ENCODE data around the gene GDPD5. TPM values are rescaled to one million over a fixed set of nuclear protein-coding genes. Genes with fewer than 3 reads are reported as not detected.
A peak's percentile ranks its signal among the peaks of the same experiment; 100 is the strongest.

Gene GDPD5
- total RNA-seq, 3 donors from 2014 or later = 5.4 to 10.9 (median 9.8) TPM

- no peaks in the 10 kb centered on the region for H3K36me3 Mint-ChIP-seq (ENCODE audit: insufficient read depth)
- H3K27me3 Mint-ChIP-seq (ENCODE audit: low read depth) = peaks cover 4% of the 10 kb centered on the region
- H3K4me3 Mint-ChIP-seq = no peak overlapping the region
- H3K9me3 Mint-ChIP-seq = no peaks in the 10 kb centered on the region
- ATAC-seq (no peak), DNase-seq (no peak)
- H3K4me1 Mint-ChIP-seq (ENCODE audit: low read depth) = peaks cover 4% of the 10 kb centered on the region
Observed at GRCh38 chr11:75548595-75549272, 23.0 kb upstream of the GDPD5 start.

GRCh38 chr11:75547617-75548058 lies 21.9 kb upstream of the GDPD5 start:
- no peak overlapping the region for H3K4me3 Mint-ChIP-seq
- no peak for DNase-seq
- no peaks in the 10 kb centered on the region for H3K36me3 Mint-ChIP-seq (ENCODE audit: insufficient read depth)
- H3K4me1 Mint-ChIP-seq (ENCODE audit: low read depth) = peaks cover 4% of the 10 kb centered on the region
- peak; percentile 28 to 60 for ATAC-seq
- H3K27me3 Mint-ChIP-seq (ENCODE audit: low read depth) = peaks cover 4% of the 10 kb centered on the region
- no peaks in the 10 kb centered on the region for H3K9me3 Mint-ChIP-seq

GRCh38 chr11:75547177-75547576 lies 21.4 kb upstream of the GDPD5 start:
- no peaks in the 10 kb centered on the region for H3K9me3 Mint-ChIP-seq
- ATAC-seq (no peak), DNase-seq (no peak)
- no peak overlapping the region for H3K4me3 Mint-ChIP-seq
- H3K36me3 Mint-ChIP-seq (ENCODE audit: insufficient read depth) = no peaks in the 10 kb centered on the region
- H3K27me3 Mint-ChIP-seq (ENCODE audit: low read depth) = peaks cover 4% of the 10 kb centered on the region
- peaks cover 4% of the 10 kb centered on the region for H3K4me1 Mint-ChIP-seq (ENCODE audit: low read depth)

GRCh38 chr11:75543806-75544205 lies 18.1 kb upstream of the GDPD5 start:
- peaks cover 4% of the 10 kb centered on the region for H3K27me3 Mint-ChIP-seq (ENCODE audit: low read depth)
- no peak overlapping the region for H3K4me3 Mint-ChIP-seq
- DNase-seq (no peak), ATAC-seq (no peak)
- H3K36me3 Mint-ChIP-seq (ENCODE audit: insufficient read depth) = no peaks in the 10 kb centered on the region
- no peaks in the 10 kb centered on the region for H3K9me3 Mint-ChIP-seq
- H3K4me1 Mint-ChIP-seq (ENCODE audit: low read depth) = no peaks in the 10 kb centered on the region

GRCh38 chr11:75542088-75542438 lies 16.3 kb upstream of the GDPD5 start:
- no peaks in the 10 kb centered on the region for H3K9me3 Mint-ChIP-seq
- ATAC-seq (no peak), DNase-seq (no peak)
- H3K27me3 Mint-ChIP-seq (ENCODE audit: low read depth) = peaks cover 4% of the 10 kb centered on the region
- peaks cover 16% of the 10 kb centered on the region for H3K4me1 Mint-ChIP-seq (ENCODE audit: low read depth)
- no peak overlapping the region for H3K4me3 Mint-ChIP-seq
- H3K36me3 Mint-ChIP-seq (ENCODE audit: insufficient read depth) = no peaks in the 10 kb centered on the region

GRCh38 chr11:75541193-75542087 lies 15.7 kb upstream of the GDPD5 start:
- H3K4me1 Mint-ChIP-seq (ENCODE audit: low read depth) = peaks cover 22% of the 10 kb centered on the region
- no peaks in the 10 kb centered on the region for H3K9me3 Mint-ChIP-seq
- peaks cover 4% of the 10 kb centered on the region for H3K27me3 Mint-ChIP-seq (ENCODE audit: low read depth)
- no peaks in the 10 kb centered on the region for H3K36me3 Mint-ChIP-seq (ENCODE audit: insufficient read depth)
- no peak overlapping the region for H3K4me3 Mint-ChIP-seq
- no peak for DNase-seq
- no peak for ATAC-seq

- no peaks in the 10 kb centered on the region for H3K36me3 Mint-ChIP-seq (ENCODE audit: insufficient read depth)
- ATAC-seq = no peak
- H3K9me3 Mint-ChIP-seq = no peaks in the 10 kb centered on the region
- no peak overlapping the region for H3K4me3 Mint-ChIP-seq
- no peak for DNase-seq
- peaks cover 2% of the 10 kb centered on the region for H3K27me3 Mint-ChIP-seq (ENCODE audit: low read depth)
- peaks cover 28% of the 10 kb centered on the region for H3K4me1 Mint-ChIP-seq (ENCODE audit: low read depth)
Observed at GRCh38 chr11:75539459-75540334, 14.0 kb upstream of the GDPD5 start.

GRCh38 chr11:75538150-75538942 lies 12.6 kb upstream of the GDPD5 start:
- Mint-ChIP-seq H3K27me3 (ENCODE audit: low read depth) (no peaks in the 10 kb centered on the region), H3K36me3 (ENCODE audit: insufficient read depth) (no peaks in the 10 kb centered on the region), H3K4me1 (ENCODE audit: low read depth) (peaks cover 35% of the 10 kb centered on the region), H3K9me3 (no peaks in the 10 kb centered on the region), H3K4me3 (no peak overlapping the region)
- ATAC-seq (peak in 1 of 2 donors; percentile 16), DNase-seq (no peak)

GRCh38 chr11:75537740-75538139 lies 12.0 kb upstream of the GDPD5 start:
- peaks cover 35% of the 10 kb centered on the region for H3K4me1 Mint-ChIP-seq (ENCODE audit: low read depth)
- no peaks in the 10 kb centered on the region for H3K9me3 Mint-ChIP-seq
- H3K36me3 Mint-ChIP-seq (ENCODE audit: insufficient read depth) = no peaks in the 10 kb centered on the region
- H3K27me3 Mint-ChIP-seq (ENCODE audit: low read depth) = no peaks in the 10 kb centered on the region
- DNase-seq (no peak), ATAC-seq (no peak)
- no peak overlapping the region for H3K4me3 Mint-ChIP-seq

- no peaks in the 10 kb centered on the region for H3K27me3 Mint-ChIP-seq (ENCODE audit: low read depth)
- DNase-seq = peak; percentile 31
- peak overlapping the region; percentile 23 for H3K4me3 Mint-ChIP-seq
- peaks cover 39% of the 10 kb centered on the region for H3K4me1 Mint-ChIP-seq (ENCODE audit: low read depth)
- peak; percentile 77 to 93 for ATAC-seq
- no peaks in the 10 kb centered on the region for H3K9me3 Mint-ChIP-seq
- no peaks in the 10 kb centered on the region for H3K36me3 Mint-ChIP-seq (ENCODE audit: insufficient read depth)
Observed at GRCh38 chr11:75536786-75537641, 11.3 kb upstream of the GDPD5 start.

- H3K9me3 Mint-ChIP-seq = no peaks in the 10 kb centered on the region
- H3K4me3 Mint-ChIP-seq = no peak overlapping the region
- no peaks in the 10 kb centered on the region for H3K36me3 Mint-ChIP-seq (ENCODE audit: insufficient read depth)
- no peak for DNase-seq
- no peaks in the 10 kb centered on the region for H3K27me3 Mint-ChIP-seq (ENCODE audit: low read depth)
- ATAC-seq = no peak
- peaks cover 49% of the 10 kb centered on the region for H3K4me1 Mint-ChIP-seq (ENCODE audit: low read depth)
Observed at GRCh38 chr11:75535071-75535470, 9.3 kb upstream of the GDPD5 start.

- Mint-ChIP-seq H3K27me3 (ENCODE audit: low read depth) (no peaks in the 10 kb centered on the region), H3K4me3 (no peak overlapping the region), H3K4me1 (ENCODE audit: low read depth) (peaks cover 49% of the 10 kb centered on the region)
Observed at GRCh38 chr11:75534259-75535069, 8.7 kb upstream of the GDPD5 start.

More at GRCh38 chr11:75534259-75535069, 8.7 kb upstream of the GDPD5 start:
- H3K9me3 Mint-ChIP-seq = no peaks in the 10 kb centered on the region
- ATAC-seq = no peak
- DNase-seq = no peak
- H3K36me3 Mint-ChIP-seq (ENCODE audit: insufficient read depth) = no peaks in the 10 kb centered on the region
